ENCODE data around the gene ADSS1. TPM values are rescaled to one million over a fixed set of nuclear protein-coding genes. Genes with fewer than 3 reads are reported as not detected.
A peak's percentile ranks its signal among the peaks of the same experiment; 100 is the strongest.

The ADSS1 gene
- 2.5 and 2.8 TPM in 2 replicates for total RNA-seq (2014; rRNA removed)
- polyA plus RNA-seq (2012): 6.1 TPM

DNA sequence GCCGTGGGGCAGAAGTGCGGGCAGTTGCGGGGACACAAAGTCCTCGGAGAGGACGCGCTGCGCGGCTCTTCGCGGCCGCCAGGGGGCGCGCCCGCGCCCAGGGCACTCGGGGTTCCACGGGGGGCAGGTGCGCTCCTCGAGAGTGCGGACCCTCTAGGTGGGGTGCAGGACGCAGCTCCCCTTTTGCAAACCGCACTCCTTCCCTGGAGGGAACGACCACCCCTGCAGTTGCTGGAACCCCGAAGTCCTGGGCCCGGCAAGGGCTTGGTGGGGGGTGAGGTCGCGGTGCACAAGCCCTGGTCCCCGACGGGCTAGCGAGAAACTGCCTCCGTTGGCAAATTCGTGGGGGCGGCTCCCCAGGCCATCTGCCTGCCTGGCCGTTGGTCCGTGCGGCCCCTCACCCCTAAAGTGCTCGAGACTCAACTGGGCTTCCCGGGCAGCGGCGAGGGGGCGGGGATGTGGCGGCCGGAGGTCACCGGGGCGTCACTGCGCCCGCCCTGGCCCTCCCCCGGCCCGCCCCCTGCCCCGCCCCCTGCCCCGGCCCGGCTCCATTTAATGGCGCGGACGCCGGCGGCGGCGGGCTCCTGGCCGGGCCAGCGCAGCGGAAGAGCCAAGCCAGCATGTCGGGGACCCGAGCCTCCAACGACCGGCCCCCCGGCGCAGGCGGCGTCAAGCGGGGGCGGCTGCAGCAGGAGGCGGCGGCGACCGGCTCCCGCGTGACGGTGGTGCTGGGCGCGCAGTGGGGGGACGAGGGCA is at the start of gene ADSS1:
Gene ADSS1 (plus strand): TSS at position 579 of the 756 bp plus-strand sequence. CDS start 42 bp downstream, at position 621.
- peak; percentile 35 for DNase-seq (ENCODE audit: low read depth)

DNA sequence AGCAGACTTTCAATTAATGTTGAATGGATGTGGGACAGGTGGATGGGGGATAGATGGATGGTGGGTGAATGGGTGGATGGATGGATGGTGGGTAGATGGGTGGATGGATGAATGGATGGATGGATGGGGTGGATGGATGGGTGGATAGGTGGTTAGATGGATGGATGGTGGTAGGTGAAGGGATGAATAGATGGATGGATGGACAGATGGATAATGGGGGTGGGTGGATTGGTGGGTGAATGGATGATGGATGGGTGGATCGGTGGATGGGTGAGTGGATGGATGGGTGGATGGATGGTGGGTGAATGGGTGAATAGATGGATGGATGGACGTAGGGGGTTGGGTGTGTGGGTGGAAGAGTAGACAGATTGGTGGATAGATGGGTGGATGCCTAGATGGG is 48.6 kb upstream of the ADSS1 start:
- DNase-seq (ENCODE audit: low read depth): no peak

DNA sequence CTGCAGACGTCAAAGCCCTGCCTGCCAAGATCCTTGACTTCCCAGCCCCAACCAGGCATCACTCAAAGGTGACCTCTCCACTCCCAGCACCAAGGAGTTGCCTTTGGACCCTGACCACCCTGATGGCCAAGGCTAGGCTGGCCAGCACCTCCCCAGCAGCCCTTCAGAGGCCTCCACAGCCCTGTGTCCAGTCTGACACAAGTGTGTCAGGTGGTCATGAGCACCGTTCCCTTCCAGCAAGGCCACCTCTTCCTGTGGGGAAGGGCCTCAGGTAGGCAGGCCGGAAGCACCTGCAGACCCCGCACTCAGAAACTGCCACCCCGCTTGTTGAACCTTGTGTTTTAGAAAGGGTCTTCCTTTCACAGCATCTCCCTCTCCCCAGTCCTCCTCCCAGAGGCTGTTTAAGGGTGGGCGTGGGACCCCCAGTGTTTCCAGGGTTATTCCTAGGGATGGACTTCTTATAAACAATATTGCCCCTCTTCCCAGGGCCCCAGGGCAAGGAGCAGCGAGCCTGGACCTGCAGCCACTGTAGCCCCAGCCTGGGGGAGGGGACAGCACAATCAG is 47.8 kb upstream of the ADSS1 start:
- no peak for DNase-seq (ENCODE audit: low read depth)

DNA sequence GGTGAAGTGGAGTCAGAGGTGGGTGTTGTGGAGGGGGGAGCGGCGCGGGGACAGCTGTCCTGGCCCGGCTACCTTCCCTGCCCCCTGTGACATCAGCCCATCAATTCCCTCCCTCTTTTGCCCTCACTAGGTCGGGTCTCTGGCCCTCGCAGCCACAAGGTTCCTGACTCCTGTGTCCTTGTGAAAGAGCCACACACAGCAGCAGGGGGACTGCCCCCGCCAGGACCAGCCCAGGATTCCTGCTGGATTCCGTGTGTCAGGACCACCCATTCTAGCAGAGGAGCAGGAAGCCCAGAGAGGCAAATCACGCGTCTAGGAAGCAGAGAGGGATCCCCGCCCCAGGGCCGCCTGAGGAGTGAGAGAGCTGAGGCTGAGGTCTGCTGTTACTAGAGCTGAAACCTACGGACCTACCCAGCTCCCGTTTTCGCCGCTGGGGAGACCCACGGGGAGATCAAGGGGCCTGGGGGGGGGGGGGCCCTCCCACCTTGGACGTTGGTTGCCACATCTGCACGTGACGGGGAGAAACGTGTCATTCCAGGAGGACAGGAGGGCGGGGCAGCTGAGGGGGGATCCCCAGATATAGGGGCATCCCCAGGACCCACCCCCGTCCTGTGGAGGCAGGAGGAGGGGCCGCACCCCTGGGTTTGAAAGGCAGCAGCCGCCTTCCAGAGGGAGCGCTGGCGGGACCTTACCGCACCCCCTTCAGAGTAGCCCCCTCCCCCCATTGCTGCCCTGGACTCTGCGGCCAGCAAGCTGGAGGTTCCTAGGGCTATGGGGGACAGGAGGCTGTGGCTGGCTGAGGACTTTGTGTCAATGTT is 47.1 kb upstream of the ADSS1 start:
- DNase-seq (ENCODE audit: low read depth): no peak

GRCh38 chr14:104677512-104678332 is 46.3 kb upstream of the ADSS1 start:
- peak; percentile 85 for DNase-seq (ENCODE audit: low read depth)

DNA sequence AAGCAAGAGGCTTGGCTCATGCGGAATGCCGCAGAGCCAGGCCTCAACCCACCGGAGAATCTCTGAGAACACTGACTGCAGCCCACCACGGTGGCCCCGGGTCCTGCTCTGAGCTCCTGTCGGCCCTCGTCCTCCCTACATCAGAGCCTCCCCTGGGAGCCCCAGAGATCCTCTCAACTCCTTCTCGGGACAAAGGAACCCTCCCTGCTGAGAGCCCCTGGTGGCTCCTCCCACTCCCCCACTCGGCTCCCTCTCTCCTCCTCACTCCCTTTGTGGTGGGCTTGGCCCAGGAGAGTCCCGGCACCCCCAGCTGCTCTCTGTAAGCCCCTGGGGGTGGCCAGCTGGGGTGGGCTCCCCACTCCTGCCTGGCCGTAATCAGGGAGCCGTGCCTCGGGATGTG is 45.7 kb upstream of the ADSS1 start:
- DNase-seq (ENCODE audit: low read depth): peak; percentile 53

DNA sequence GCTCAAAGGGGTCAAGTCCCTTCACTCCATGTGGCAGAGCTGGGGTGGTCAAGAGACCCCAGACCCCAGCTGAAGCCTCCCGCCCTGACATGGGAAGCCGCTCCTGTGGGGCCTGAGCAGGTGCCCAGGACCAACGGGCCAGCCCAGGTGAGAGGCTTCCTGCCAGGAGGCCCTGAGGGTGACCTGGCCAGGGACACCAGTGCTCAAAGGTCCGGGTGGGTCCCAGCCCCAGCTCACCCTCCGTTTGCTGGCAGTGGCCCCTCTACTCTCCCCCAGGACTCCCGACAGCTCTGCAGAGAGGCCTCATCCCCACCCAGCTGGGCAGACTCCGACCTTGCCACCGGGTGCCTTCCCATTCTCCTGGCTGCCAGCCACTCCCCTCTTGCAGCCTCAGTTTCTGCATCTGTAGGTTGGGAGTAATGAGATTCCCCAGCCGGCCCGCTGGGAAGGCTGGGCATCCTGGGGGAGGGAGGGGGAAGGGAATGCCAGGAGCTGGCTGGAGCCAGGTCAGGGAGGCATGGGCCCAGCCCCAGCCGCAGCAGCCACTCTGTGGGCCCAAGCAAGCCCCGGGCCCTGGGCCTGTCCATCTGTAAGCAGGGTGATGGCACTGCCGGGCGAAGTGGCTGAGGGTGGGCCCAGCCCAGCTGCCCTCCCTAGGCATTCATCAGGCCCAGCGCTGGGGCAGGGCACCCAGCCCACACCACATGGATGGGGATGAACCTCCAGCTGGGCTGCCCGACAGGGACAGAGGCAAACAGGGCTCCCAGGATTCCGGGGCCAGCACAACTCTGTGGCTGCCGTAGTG is 44.9 kb upstream of the ADSS1 start:
- DNase-seq (ENCODE audit: low read depth): no peak

GRCh38 chr14:104680056-104680805 is 43.8 kb upstream of the ADSS1 start:
- DNase-seq (ENCODE audit: low read depth): peak; percentile 80

DNA sequence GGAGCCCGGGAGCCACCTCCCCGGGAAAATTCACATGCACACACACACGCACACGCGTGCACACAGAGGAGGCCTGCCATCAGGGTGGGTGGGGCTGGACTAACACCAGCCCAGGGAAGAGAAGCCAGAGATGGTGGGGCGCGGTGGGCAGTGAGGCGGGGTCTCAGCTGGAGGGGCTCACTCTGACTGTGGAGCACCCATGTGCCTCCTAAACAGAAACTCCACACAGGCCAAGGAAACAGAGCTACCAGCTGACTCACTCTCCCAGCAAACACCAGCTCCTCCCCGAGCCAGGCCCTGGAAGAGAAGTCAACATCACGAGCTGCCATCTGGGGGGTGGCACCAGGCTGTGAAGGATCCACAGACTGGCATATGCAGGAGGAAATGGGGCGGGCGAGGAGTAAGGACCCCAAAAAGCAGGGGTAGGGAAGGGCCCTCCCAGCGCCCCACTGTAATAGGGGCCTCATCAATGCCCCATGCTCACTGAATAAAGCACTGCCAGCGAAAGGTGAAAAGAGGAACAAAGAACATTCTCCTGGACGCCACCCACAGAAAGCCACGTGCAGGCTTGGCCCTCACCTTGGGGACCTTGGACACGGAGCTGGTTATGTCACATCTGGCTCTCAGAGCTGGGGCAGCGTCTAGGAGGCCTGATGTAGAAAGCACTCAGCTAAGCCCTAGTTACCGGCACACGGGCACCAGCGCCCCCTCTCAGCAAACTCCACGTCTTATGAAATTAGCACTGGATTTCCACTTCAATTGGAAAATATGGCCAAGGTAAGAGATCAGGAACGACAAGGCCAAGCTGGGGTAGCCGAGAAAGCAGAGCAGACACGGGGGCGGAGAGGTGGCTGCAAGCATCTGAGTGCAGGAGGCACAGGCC is 43.0 kb upstream of the ADSS1 start:
- DNase-seq (ENCODE audit: low read depth): peak; percentile 83

GRCh38 chr14:104681689-104682074 is 42.3 kb upstream of the ADSS1 start:
- DNase-seq (ENCODE audit: low read depth): peak; percentile 81

DNA sequence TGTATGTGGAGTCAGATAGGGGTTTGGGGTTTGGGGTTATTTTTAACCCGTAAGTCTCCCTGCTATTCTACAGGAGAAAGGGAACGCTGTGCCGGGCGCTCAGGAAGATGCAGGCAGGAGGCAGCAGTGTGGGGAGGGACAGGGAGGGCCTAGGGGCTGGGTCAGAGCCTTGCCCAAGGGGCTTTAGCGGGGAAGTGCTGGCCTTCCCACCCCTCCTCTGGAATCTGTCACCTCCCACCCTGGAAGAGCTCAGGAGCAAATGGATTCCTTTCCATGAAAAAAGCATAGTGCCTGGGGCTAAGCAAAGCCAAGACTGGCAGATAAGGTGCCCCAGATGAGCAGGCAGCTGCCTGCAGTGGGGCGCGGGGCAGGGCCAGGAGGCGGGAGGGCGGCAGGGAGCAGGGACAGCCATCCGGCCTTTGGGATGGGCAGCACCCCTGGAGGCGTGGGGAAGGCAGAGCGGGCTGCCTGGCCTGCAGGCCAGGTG is 41.9 kb upstream of the ADSS1 start:
- DNase-seq (ENCODE audit: low read depth): no peak

GRCh38 chr14:104683653-104684448 is 40.2 kb upstream of the ADSS1 start:
- no peak for DNase-seq (ENCODE audit: low read depth)

DNA sequence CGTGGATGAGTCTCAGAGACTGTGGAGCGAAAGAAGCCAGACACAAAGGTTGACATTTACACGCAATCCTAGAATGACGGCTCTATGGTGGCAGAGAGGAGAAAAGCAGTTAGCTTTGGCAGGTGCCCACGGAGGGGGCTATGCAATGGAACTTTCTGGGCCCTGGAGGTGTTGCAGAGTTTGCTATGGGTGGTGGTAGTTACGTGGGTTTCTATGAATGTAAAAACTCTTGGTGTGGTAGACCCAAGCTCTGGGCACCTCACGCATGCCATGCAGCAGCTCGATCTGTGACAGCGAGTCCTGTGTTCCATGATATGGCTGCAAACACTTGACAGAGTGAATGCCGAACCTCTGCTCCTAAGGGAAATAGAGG is 39.6 kb upstream of the ADSS1 start:
- no peak for DNase-seq (ENCODE audit: low read depth)

- no peak for DNase-seq (ENCODE audit: low read depth)
Measured at GRCh38 chr14:104685216-104685997, 38.6 kb upstream of the ADSS1 start.

DNA sequence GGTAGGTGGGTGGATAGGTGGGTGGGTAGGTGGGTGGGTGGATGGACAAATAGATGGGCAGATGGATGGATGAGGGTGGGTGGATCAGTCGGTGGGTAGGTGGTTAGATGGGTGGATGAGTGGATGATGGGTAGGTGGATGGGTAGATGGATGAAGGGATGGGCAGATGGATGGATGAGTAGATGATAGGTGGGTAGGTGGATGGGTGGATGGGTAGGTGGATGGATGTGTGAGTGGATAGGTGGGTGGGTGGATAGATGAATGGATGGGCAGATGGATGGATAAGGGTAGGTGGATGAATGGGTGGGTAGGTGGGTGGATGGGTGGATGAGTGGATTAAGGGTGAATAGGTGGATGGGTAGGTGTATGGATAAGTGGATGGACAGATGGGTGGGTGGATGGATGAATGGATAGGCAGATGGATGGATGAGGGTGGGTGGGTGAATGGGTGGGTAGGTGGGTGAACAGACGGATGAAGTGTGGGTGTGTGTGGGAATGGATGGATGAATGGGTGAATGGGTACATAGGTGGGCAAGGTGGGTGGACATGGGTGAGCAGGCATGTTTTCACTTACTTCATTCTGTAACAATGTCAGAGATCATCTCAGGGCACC is 37.9 kb upstream of the ADSS1 start:
- DNase-seq (ENCODE audit: low read depth): no peak

- DNase-seq (ENCODE audit: low read depth): no peak
Measured at GRCh38 chr14:104686624-104687517, 37.2 kb upstream of the ADSS1 start.
